HG03060 (cell line): ENCODE data around the gene P2RX3.
"Not testable (repeated sequence)": the region's sequence is repeated elsewhere in the genome, so short reads cannot be mapped to it uniquely, and the experiment has no call there.

Experiments used
- ATAC-seq: cut with Tn5 transposase; IDR thresholded peaks from one replicate; pipeline ENCODE4 v1.9.1; 2021; ENCODE audit warnings: low read depth, moderate number of reproducible peaks; ENCODE audit not compliant: unreplicated experiment

P2RX3 gene

GRCh38 chr11:57394203-57394965, 56.2 kb downstream of the P2RX3 start:
- no peak for ATAC-seq

- ATAC-seq, result no peak
Measured at GRCh38 chr11:57395905-57396623, 57.9 kb downstream of the P2RX3 start.

DNA sequence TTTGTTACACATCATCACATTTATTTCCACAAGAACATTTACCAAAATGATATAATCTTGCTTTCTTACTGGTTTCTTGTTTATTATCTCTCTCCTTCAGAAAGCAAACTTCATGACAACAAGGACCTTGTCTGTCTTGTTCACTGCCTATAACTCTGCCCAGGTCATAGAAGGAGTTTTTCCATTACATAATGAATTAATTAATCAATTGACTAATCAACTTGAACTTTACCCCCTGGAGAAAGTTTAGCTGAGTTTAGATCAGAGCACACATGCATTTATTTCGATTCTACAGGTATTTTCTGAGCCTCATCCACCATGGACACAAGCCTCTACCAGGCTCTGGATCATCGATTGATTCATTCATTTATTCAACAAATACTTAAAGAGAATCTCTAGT, 58.6 kb downstream of the P2RX3 start:
- no peak for ATAC-seq

- no peak for ATAC-seq
Measured at GRCh38 chr11:57397394-57397990, 59.3 kb downstream of the P2RX3 start.

GRCh38 chr11:57399221-57399620, 61.1 kb downstream of the P2RX3 start:
- no peak for ATAC-seq

GRCh38 chr11:57399972-57400578, 61.9 kb downstream of the P2RX3 start:
- ATAC-seq, result no peak

GRCh38 chr11:57402188-57403002, 64.2 kb downstream of the P2RX3 start:
- no peak for ATAC-seq

- not testable (repeated sequence) for ATAC-seq
Measured at GRCh38 chr11:57403003-57403801, 65.0 kb downstream of the P2RX3 start.

- ATAC-seq, result no peak
Measured at GRCh38 chr11:57403802-57404147, 65.6 kb downstream of the P2RX3 start.

DNA sequence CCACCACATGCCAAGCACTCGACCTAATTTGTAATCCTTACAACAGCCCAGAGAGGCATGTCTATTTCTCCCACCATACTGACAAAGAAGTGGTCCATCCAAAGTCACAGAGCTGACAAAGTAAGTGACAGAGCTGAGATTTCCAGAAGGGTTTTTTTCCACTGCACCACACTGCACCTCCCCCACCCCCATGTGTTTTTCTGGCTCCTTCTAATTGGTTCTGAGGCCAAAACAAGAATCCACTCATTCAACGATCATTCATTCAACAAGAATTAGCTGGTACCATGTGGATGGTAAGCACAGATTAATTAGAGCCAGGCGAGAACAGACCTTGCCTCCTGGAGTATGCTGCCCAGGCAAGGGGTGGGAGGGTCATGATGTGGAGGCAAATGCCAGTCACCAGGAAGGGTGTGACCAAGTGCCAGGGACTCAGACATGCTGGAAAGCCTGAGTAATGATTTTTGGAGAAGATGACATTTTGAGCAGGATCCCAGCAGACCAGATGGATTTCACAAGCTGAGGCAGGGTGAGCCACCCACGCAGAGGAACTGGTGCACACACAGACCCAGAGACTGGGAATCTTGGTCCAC, 67.2 kb downstream of the P2RX3 start:
- ATAC-seq, result no peak

GRCh38 chr11:57406337-57406904, 68.3 kb downstream of the P2RX3 start:
- no peak for ATAC-seq

- no peak for ATAC-seq
Measured at GRCh38 chr11:57407010-57407920, 69.1 kb downstream of the P2RX3 start.

GRCh38 chr11:57407941-57408475, 69.9 kb downstream of the P2RX3 start:
- no peak for ATAC-seq

DNA sequence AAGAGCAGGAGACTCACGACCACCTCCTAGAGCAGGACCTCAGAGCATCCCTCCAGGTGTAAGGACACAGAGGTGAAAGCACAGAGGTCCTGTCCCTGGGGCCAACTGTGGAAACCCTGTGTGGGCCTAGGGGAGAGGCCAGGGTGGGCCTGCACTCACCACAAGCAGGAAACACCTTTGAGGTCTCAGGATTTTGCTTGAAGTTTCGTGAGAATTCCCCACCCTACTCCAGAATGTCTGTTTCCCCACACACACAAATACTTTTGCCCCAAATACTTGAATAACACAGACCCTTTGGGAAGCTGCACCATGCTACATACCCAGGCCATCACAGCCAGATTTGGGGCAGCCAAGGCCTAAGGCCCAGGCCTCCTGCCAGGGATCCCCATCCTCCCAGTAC, 70.6 kb downstream of the P2RX3 start:
- ATAC-seq, result no peak

GRCh38 chr11:57409321-57410100, 71.4 kb downstream of the P2RX3 start:
- no peak for ATAC-seq

DNA sequence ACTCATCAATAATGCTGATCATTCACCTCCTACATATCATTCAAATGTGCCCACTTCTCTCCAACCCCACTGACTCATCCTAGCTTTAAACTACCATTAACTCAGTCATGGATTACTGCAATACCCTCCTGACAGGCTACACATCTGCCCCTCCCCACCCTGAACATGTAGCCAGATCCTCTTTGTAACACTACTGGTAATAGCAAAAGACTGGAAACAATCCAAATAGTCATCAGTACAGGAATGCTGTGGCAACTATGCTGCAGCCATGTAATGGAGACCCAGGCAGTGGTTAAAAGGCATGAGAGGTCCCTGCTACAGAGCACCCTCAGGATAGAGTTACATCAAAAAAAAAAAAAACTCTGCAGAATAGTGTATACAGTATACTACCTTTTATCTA, 72.1 kb downstream of the P2RX3 start:
- ATAC-seq, result no peak

DNA sequence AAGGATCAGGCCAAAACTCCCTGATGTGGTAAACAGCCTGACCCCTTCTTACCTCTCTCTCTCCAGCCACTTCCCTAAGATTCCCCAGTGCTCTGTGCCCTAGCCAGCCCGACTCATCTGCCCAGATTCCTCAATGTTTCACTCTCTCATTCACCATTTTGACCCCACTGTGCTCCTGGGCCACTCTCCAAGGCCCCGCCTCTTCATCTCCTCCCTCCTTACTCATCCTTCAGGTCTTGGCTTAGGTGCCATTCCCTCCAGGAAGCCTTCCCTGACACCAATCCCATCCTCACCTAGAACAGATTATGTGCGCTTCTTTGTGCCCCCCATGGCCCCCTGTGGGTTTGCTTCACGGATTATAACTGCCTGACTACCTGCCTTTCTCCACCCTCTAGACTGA, 75.5 kb downstream of the P2RX3 start:
- ATAC-seq, result no peak
